Activated CD4-positive, alpha-beta T cell treated with anti-CD3 and anti-CD28 coated beads, Interleukin-2, amount 50 U/mL, for 24 hours (primary cell): Measurements from ENCODE around the gene TRIM24.

Experiments used
- DNase-seq, 2 donors: peaks; one replicate each; pipeline ENCODE4 v3.0.0-alpha.2; 2020; ENCODE audit warnings: low read depth in 1 of 2, low spot score in 1 of 2

TRIM24 gene

DNA sequence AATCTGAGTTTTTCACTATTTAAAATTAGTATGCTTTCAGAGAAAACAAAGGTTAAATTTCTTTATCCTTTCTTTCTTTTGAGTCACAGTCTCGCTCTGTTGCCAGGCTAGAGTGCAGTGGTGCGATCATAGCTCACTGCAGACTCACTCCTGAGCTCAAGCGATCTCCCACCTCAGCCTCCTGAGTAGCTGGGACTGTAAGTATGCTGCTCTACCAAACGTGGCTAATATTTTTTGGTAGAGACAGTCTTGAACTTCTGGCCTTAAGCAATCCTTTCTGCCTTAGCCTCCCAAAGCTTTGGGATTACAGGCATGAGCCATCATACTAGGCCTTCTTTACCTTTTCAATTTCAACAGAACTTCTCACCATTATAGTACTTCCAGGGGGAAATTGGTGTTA, 113.7 kb downstream of the TRIM24 start:
- no peak for DNase-seq

DNA sequence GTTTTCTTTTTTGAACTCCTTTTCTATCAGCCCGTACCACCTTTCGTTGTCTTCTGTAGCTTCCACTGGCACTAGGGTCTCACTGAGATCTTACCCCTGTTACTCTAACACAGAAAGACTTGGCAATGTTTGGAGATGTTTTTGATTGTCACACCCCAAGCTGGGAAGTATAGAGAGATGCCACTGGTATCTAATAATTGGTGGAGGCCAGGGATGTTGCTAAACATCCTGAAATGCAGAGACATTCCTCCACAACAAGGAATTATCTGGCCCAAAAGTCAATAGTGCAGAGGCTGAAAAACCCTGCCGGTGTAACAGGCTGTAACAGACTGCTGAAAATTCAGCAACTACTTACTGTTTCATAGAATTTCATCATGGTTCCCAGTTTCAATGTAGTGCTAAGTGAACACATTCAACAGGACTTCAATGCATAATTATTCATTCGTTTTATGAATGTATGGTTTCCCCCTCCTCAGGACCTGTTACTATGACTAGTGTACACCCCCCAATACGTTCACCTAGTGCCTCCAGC, 115.9 kb downstream of the TRIM24 start:
- DNase-seq: no peak

DNA sequence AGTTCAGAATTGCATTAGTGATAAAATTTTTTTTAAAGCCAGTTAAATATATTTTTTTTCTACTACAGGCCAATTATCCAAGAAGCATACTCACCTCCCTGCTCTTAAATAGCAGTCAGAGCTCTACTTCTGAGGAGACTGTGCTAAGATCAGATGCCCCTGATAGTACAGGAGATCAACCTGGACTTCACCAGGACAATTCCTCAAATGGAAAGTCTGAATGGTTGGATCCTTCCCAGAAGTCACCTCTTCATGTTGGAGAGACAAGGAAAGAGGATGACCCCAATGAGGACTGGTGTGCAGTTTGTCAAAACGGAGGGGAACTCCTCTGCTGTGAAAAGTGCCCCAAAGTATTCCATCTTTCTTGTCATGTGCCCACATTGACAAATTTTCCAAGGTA, 119.1 kb downstream of the TRIM24 start:
- no peak for DNase-seq

DNA sequence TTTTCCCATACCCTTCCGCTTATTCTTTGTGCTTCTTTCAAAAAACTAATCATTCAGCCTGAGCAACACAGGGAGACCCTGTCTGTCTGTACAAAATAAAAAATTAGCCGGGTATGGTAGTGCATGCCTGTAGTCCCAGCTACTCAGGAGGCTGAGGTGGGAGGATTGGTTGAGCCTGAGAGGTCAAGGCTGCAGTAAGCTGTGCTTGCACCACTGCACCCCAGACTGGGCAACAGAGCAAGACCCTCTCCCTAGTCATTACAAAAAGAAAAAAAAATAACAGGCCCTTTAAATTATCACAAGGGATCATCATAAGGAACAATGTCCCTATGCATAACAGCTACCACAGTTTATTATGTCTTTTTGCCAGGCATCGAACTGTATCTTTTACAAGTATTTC, 119.6 kb downstream of the TRIM24 start:
- DNase-seq: no peak

DNA sequence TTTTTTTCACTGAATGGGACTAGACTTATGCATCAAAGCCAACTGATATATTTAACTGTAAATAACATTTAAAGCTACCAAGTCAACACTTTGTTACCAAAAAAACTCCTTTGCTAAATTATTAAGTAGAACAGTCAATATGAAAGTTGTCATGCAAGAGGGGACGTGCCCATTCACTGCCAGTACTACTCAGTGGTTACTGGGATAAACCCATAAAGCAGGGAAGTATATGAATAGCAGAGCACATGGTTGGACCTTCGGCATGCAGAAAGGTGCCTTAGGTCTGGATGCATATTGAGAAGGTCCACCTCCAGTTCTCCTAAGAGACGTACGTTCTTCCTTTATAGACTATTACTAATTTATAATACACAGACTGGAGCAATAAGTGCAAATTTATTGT, 121.0 kb downstream of the TRIM24 start:
- DNase-seq: no peak

DNA sequence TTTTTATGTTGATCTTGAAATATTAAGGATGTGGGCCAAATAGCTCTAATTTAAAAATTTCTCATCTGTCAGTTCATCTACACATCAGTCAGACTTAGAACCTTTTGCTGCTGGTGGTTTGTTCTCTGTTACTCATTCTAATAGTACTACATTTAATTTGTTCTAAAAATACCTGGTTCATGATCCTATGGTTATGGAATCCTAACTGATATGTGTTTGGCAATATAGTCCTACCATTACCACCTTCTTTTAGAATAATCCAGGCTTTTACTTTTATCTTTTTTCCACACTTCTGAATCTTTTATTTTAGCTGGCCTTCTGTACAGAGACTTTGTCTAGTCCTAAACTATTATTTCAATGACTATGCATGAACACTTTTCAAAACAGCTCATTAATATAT, 124.2 kb downstream of the TRIM24 start:
- no peak for DNase-seq

DNA sequence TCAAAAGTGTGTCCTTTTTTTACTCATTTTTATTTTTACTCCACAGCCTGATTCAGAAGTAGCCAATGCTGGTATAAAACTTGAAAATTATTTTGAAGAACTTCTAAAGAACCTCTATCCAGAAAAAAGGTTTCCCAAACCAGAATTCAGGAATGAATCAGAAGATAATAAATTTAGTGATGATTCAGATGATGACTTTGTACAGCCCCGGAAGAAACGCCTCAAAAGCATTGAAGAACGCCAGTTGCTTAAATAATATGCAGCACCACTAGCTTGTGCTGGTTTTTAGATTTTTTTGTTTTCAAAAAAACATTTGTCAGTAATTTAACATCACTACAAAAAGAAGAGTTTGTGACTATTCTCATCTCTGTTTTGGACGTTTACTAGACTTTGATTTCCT, 124.6 kb downstream of the TRIM24 start:
- DNase-seq: no peak

DNA sequence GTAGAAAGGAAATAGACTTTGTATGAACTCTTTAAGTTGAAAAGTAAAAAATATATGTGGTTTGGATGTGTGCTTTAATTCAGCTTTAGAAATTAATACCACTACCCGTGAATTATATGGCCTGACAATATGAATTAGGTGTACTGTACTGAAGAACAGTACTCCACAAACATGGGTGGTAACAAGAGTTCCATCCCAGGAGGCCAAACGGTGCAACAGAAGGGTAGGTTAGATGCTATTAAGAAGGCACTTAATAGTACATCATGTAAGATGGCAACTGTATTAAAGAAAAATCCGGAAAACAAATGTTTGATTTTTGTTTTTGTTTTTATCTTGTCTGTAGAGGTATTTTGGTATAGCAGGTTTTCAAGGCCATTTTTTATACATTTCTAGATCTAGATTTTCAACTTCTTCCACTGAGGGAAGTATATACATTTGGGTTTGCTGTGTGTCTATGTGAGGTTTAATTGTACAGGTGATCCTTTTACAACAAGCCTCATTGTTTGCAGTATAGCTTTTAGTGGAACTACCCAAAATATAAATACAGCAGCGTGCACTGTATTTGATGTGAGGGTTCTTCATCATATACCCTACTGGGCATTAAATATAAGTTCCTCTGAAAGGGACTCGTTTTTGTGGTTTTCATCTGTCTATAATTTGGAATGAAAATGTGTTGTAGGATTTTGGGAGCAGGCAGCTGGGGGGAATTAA, 125.4 kb downstream of the TRIM24 start:
- no peak for DNase-seq

DNA sequence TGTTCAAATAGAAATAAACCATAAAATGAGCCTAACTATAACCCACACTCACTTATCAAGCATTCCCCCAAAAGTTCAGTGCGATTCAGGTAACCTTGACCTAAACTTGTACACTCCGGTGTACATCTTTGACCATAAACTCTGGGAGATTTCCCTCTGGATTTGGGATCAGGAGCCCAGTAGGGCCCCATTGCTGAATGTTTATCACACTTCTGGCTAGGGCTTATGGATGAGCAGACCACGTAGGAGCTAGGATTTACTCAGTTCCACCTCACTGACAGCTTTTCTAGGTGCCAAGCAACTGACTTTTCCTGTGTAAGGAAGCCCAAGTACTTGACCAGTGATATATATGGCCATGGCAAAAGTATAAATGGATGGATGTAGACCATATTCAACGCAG, 127.4 kb downstream of the TRIM24 start:
- no peak for DNase-seq

DNA sequence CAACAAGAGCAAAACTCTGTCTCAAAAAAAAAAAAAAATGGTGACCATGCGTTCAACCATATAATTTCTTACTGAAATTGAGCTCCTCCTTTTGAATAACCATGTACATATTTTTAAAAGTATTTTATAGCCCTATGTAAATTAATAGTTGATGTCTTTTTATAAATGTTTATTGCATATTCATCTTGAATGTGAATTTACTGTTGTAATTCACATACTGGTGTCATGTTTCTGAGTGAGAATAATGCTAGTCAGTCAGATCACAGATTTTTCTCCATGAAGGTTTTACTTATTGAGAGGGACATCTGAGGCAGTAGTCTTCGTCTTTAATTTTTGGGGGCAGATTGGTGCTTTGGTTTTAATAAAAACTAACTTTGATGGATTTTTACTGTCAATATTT, 128.9 kb downstream of the TRIM24 start:
- DNase-seq: no peak

DNA sequence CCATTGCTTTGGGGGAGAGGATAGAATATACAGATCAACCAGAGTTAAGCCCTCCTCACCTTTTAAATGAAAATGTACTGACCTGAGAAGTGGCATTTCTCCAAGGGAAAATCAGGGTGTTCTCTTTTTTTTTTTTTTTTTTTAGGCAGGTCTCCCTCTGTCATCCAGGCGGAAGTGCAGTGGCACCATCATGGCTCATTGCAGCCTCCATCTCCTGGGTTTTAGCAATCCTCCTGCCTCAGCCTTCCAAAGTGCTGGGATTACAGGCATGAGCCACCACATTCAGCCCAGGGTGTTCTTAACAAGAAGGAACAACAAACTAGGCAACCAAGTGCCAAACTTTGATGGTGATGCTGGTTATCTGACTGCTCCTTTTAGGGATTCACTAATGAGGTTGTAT, 130.1 kb downstream of the TRIM24 start:
- DNase-seq: no peak

DNA sequence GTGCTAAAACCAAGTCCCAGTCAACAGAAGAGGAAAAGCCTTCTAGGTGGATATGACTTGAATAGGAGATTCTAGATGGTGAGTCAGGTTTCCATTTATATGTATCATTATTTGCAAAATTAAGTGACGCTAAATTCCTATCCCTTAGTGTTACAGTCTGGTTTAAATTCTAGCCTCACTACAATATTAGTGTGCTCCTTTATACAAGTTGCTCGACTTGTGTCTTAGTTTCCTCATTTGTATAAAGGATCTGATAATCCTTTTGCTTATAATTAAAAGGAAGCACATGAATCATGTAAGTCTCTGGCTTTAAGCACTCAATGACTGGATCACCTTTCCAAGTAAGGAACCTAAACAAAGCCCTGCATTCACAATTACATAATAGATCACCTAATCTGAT, 135.4 kb downstream of the TRIM24 start:
- DNase-seq: no peak

DNA sequence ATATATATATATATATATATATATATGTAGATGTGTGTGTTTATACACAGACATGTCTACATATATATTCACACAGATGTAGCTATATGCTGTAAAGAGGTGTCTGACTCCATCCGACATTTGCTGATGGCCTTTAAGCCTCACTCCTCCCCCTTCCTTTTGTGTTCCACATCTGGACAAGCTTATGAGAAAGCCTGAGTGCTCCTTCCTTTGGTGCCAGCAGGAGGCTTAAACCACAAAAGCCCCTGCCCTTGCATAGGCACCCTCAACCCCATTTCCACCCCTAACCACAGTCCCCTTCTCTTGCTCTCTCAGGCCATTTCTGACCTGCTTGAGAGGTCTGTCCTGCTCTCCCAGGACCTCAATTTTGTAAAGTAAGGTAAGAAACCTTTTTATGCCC, 142.4 kb downstream of the TRIM24 start:
- DNase-seq: no peak

DNA sequence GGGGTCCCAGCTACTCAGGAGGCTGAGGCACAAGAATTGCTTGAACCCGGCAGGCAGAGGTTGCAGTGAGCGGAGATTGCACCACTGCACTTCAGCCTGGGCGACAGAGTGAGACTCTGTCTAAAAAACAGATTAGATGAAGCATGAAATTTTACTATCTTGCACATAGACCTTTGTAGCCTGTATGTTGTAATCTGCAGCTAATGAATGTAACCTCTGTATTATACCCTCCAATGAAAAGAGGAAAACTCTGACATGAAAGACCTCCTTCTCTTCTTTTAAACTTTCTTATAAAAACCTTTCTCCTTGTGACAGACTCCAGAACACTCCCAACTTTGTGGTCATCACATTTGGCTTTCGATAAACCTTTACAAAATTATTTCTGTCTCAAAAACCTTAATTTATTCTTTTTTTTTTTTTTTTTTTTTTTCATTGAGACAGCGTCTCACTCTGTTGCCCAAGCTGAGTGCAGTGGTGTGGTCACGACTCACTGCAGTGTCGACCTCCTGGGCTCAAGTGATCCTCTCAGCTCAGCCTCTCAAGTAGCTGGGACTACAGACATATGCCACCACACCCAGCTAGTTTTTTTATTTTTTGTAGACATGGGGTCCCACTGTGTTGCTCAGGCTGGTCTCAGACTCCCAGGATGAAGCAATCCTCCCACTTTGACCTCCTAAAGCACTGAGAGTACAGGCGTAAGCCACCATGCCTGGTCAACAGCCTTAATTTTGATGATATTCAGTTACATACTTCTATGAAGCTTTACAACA, 143.7 kb downstream of the TRIM24 start:
- no peak for DNase-seq

DNA sequence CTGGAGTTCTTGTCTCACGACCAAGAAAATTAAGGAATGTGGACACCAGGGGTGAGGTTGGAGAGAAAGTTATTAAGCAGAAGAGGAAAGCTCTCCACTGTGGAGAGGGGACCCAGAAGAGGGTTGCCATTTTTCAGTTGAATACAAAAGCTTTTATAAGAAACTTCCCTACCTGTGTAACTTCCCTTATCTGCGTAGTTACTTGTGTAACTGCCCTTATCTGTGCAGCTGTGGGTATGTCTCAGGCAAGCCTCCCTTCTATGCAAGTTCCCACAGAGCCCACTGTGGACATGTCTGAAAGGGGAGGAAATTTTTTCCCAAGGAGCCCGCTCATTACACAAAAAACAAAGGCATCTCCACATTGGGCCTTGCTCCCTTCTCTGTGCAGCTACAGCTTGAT, 146.2 kb downstream of the TRIM24 start:
- DNase-seq: no peak

DNA sequence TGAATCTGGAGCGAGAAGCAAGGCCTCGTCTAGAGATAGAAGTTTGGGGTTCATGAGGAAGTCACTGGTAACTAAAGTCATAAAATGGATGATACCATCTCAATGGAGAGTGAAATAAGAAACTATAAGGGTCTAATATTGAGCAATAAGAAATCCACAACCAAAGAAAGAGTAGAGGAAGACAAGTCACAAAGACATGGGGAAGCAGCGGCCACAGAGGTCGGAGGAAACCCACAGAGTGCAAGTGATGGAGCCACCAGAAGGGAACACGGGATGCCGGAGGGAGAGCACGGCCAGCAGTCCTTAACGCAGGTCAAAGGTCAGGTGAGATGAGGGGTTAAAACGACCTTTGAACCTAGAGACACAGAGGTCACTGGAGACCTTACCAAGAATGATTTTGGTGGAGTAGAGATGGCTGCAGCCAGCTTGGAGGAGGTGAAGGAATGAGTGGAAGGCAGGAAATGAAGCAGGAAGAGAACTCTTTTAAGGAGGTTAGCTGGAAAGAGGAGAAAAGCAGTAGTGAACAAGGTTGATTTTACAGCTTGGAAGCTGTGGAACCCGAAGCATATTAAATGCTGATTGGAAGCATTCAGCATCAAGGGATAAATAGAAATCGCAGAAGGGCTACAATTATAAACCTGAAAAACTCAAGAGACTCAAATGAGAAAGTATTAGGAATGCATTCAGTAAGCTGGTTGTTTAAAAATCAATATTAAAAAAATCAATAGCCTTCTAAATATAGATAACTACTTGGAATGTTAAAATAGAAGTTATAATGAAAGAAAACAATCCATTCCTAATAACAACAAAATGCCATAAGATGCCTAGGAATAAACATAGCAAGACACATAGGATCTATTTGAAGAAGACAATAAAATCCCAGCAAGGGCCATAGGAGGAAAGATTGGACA, 147.4 kb downstream of the TRIM24 start:
- no peak for DNase-seq

DNA sequence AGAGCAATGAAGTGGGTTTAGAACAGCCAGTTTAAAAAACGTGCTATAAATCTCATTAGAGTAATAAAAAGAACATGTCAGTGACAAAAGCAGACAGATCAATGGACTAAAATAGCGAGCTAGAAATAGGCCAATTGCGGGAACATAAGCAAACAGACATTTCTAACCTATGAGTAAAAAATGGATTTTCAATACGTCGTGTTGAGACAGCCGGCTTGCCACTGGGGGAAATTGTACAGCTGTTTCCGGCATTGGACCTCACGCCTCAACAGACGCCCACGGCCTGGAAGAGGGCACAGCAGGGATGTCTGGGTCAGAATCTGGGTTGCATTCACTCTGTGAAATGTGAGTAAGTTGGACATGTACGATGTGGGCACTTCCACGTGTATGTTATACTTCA, 148.2 kb downstream of the TRIM24 start:
- no peak for DNase-seq

DNA sequence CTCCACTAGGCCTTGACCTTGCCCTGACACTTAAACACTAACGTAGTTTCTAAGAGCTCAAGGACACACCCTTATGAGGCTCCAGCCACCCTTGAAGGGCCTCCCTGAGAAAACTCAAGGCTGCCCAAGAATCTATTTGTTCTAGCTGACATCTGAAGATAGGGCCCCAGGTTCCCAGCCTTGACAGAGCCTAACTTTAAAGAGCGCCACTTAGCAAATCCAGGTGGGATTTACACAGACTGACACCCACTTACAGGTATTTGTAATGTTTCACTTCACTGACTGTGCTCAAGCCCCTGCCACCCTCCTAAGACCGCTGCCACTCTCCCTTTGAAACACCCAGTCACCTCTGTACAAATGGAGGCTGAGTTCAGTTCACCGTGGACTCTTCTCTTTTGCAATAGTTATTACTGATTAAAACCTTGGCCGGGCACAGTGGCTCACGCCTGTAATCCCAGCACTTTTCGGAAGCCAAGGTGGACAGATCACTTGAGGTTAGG, 150.7 kb downstream of the TRIM24 start:
- no peak for DNase-seq

DNA sequence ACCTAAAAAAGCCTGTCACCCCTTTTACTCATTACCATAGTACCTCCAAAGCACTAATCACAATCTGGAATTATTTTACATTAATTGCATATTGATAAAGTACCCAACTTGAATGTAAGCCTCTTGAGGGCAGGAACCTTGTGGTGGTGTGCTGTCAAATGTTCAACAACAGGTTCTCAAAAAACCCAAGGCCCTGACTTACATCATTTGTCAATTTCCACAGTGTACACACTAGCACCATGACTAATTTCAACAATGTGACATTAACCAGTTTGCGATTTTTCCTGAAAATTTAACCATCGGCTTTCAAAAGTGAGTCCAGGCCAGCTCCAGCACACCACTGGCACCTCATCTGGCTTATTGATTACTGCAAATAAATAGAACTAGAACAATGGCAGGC, 153.6 kb downstream of the TRIM24 start:
- no peak for DNase-seq

DNA sequence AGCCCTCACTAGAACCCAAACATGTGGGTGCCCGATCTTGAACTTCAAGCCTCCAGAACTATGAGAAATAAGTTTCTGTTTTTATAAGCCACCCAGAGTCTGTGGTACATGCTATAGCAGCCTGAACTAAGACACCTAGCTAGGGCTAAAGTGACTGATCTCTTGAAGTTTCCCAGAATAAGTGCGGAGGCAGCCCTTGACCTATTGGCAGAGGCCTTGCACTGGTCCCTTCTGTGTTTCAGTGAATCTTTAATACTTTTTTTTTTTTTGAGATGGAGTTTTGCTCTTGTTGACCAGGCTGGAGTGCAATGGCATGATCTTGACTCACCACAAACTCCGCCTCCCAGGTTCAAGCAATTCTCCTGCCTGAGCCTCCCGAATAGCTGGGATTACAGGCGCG, 156.0 kb downstream of the TRIM24 start:
- no peak for DNase-seq

DNA sequence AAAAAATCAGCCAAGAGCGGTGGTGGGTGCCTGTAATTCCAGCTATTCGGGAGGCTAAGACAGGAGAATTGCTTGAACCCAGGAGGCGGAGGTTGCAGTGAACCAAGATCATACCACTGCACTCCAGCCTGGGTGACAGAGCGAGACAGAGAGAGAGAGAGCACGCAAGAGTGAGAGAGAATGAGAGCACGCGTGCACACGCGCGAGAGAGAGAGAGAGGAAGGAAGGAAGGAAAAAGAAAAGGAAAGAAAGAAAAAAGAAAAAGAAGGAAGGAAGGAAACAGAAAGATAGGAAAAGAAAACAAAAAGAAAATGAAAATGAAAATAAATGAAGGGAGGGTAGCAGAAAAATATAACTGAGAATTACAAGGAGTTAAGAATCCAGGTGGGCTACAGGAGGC, 158.4 kb downstream of the TRIM24 start:
- no peak for DNase-seq
